Astrocyte (in vitro differentiated cells and primary cell): ENCODE data around the gene WNT3.

Experiments used
- CTCF ChIP-seq: IDR thresholded peaks from 2 replicates; pipeline ENCODE4 v1.5.1; 2011; ENCODE audit warnings: low read depth, mild to moderate bottlenecking, inconsistent platforms, low read length, moderate library complexity; ENCODE audit not compliant: insufficient read depth
- EZH2 ChIP-seq: IDR thresholded peaks from 2 replicates; pipeline ENCODE4 v1.6.1; 2012; ENCODE audit warnings: mild to moderate bottlenecking, low read length, inconsistent platforms; ENCODE audit not compliant: insufficient read depth

GRCh38 chr17:46831573-46832330 is 13.3 kb upstream of the WNT3 start:
- TF ChIP-seq CTCF: no peak
- no peak for TF ChIP-seq EZH2
